HUDEP-2 (cell line): ENCODE results near the gene GGN.
"Not testable (repeated sequence)": the region's sequence is repeated elsewhere in the genome, so short reads cannot be mapped to it uniquely, and the experiment has no call there.

Source experiments
- DNase-seq, 76 experiments: peaks; one replicate each; lab custom pipeline; 2025; ENCODE audit not compliant: unreplicated experiment in 76 of 76; lab: John Stamatoyannopoulos, UW

The GGN gene, protein sequence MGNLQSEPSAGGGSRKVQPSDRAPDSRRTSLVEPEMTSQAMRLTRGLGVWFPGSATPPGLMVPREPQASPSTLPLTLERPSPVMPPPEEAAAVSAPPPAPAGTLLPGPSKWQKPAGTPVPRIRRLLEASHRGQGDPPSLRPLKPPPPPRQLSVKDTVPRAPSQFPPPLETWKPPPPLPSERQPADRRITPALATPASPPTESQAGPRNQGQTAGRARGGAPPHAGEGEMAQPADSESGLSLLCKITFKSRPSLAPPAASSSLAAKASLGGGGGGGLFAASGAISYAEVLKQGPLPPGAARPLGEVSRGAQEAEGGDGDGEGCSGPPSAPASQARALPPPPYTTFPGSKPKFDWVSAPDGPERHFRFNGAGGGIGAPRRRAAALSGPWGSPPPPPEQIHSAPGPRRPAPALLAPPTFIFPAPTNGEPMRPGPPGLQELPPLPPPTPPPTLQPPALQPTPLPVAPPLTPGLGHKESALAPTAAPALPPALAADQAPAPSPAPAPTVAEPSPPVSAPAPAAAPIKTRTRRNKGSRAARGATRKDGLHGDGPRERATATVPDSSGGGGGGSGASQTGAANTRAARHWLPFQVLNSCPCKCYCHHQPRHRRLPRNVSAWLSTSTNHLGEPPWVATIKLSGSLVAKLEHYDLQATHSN

DNA sequence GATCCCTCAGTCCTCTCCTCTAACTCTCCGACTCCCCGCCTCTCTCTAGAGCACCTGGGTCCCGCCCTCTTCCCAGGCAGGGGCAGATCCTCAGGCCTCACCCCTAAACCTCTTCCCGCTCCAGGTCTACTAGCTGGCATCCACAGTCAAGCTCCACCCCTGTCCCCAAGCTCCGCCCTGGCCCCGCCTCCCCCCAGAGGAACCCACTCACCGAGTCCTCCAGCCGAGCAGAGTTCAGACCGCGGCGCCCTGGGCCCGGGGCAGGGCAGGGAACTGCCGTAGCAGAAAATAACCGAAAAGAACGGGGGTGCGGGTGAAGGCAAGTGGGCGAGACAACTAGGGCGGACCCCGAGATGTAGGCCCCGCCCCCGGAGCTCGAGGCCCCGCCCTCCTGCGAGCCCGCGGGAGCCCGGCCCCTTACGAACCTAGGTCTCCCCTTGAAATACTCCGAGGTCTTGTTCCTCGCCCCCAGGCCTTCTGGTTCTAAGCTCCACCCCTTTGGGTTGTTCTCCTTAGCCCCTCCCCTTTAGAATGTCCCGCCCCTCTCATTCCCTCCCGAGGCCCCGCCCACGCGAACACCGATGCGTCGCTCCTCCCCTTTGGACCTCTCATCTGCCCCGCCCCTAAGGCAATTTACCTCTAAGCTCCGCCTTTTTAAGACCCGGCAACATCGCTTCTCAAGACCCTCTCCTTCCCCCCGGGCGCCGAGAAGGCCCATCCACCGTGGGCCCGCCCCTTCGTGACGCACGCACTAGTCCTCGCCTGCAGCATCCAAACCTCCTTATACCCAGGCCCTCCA is at the start of gene GGN:
Gene GGN (minus strand): TSS at position 485 of the 799 bp plus-strand sequence. CDS start 773 bp downstream, outside the sequence.
- peak in 71 of 76 experiments; percentile 36 to 96 (median 74) for DNase-seq

DNA sequence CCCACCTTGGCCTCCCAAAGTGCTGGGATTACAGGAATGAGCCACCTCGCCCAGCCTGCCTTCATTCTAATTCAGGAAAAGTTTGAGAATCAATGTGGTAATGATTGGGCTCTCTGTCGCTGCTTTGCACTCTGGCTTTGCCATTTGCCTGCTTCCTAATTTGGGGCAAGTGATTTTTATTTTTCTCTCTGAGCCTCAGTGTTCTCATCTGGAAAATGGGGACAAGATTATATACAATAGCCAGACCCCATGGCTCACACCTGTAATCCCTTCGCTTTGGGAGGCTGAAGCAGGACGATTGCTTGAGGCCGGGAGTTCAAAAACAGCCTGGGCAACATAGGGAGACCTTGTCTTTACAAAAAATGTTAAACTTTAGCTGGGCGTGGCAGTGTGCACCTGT is 49.5 kb upstream of the GGN start:
- DNase-seq, result no peak

DNA sequence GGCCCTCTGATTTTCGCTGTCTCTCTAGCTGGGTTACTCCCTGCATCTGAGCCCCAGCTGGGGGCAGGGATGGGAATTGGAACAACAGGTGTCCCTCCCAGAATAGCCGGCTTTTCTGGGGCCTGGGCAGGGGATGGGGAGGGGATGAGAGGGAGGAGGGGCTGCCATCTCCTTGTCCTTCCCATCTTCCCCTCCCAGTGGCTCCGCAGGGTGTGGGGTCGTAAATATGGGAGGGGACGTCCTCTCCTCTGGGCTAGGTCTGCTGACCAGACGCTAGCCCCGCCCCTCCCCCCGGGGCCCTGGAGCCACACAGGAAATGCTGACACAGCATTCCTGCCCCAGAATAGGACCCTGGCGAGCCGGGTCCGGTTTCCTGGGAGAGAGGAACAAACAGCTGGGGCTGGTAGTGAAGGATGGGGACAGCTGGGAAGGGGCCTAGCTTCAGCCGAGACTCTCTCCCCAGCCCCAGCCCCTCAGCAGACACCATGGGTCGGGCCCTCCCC is 46.8 kb upstream of the GGN start:
- DNase-seq, result no peak

DNA sequence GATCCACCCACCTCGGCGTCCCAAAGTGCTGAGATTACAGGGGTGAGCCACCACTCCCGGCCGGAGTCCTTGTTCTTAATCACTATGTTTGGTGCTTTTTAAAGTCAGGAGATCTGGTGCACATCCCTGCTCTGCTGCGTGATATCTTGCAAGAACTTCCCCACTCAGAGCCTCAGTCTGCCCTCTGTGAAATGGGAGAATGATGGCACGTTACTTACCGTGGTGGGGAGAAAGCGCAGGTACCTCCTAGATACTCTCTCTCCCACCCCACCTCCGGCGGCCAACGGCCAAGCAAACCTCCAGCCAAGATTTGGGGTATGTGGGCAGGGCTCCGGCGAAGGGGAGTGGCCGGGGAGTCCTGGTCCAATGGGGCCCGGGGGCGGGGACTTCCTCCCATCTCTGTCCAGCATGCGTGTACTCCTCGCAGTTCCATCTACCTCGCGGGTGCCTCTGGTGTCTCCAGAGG is 45.5 kb upstream of the GGN start, which contains the start of gene RYR1:
Gene RYR1 (plus strand): TSS at position 424 of the 466 bp plus-strand sequence. CDS start 139 bp downstream, outside the sequence.
- peak in 43 of 76 experiments; percentile 17 to 68 (median 42) for DNase-seq

DNA sequence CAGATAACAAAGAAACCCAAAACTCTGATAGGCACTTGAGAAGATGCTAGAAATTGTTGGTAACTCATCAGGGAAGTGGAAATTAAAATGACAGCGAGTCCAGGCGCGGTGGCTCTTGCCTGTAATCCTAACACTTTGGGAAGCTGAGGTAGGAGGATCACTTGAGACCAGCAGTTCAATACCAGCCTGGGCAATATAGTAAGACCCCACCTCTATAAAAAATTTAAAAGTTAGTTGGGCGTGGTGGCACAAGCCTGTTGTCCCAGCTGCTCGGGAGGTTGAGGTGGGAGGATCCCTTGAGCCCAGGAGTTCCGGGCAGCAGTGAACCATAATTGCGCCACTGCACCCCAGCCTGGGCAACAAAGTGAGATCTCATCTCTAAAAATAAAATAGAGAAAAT is 43.1 kb upstream of the GGN start:
- DNase-seq, result no peak

DNA sequence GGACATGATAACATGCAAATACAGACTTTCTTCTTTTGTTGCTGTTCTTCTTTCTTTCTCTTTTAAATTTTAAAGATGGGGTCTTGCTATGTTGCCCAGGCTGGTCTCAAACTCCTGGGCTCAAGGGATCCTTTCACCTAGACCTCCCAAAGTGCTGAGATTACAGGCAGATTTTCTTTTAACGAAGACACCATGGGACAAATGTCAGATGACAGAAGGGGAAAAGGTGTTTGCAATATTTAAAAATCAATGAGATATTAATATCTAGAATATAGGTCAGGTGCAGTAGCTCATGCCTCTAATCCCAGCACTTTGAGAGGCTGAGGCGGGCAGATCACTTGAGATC is 42.0 kb upstream of the GGN start:
- no peak for DNase-seq

DNA sequence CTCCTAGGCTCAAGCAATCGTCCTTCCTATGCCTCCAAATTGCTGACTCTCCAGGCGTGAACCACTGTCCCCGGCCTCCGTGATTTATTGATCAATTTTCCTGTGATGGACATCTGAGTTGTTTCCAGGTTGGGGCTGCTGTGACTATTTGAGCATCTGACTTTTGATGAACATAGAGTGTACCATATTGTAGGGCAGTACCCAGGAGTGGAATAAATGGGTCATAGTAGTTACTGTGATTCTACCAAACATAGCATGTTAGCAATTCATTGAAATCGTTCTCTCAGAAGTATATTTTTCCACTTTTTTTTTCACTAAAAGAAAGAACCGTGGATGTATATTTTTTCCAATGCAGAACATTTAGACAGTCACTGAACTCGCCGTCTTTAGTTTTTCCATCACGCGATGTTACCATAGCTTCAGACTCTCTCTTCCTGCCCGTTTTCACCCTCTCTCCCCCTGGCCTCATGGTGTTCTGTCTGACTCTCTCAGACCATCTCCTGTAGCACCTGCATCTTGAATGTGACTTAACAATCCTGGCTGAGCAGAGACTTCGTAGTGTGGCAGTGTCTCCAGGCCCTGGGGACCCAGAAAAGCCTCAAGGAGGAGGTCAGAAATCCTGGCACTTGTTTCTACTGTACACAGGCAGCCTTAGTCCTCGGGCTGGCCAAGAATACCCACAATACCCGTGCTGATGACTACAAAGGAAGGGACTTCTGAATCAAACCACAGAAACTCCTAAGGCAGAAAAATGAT is 41.4 kb upstream of the GGN start:
- DNase-seq, result no peak

DNA sequence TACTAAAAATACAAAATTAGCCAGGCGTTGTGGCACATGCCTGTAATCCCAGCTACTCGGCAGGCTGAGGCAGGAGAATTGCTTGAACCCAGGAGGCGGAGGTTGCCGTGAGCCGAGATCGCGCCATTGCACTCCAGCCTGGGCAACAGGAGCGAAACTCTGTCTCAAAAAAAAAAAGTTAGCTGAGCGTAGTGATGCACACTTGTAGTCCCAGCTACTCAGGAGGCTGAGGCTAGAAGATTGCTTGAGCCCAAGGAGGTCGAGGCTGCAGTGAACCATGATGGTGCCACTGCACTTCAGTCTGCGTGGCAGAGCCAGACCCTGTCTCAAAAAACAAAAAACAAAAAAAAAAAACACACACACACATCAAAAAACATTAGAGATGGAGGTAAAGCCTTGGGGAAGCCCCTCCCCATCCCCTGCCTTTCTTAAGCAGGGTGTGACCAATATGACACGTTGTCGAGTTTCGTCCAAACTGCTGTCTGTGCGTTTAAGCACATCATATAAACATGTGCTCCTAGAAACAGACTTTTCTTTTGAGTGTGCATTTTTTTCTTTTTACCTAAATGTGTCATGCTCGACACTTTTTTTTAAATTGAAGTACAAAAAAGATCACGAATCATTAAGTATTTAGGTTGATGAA is 39.3 kb upstream of the GGN start:
- DNase-seq, result not testable (repeated sequence)

DNA sequence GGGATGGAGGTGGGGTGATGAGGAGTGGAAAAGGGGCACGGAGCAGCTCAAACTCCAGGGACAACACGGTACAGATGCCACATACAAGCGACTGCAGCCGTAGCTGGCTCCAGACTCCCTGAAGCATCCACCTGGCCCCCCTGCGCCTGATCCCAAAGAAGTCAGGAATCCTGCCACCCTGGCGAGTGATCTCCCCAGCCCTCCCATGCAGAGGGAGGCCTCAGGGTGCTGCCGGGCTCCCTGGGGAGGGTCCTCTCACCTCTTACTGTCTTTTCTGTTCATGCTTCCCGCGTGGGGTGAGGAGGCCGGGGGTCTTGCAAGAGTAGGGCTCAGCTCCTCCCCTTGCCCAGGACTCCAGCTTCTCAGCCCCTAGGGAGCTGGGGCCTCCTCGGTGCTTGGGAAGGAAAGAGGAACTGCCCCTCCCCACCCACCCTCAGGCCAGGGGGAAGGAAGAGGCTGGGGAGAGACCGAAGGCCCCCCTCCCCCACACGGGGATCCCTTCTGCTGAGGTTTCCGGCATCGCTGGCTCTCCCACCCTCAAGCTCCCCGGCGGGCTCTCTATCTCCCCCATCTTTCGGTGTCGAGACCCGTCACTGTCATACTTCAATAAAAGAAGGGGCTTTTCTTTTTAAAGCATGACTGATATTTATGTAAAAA is 38.1 kb upstream of the GGN start, which contains the start of gene RASGRP4:
Gene RASGRP4 (minus strand): TSS at position 410 of the 657 bp plus-strand sequence. CDS start 128 bp downstream, at position 282.
- no peak for DNase-seq

DNA sequence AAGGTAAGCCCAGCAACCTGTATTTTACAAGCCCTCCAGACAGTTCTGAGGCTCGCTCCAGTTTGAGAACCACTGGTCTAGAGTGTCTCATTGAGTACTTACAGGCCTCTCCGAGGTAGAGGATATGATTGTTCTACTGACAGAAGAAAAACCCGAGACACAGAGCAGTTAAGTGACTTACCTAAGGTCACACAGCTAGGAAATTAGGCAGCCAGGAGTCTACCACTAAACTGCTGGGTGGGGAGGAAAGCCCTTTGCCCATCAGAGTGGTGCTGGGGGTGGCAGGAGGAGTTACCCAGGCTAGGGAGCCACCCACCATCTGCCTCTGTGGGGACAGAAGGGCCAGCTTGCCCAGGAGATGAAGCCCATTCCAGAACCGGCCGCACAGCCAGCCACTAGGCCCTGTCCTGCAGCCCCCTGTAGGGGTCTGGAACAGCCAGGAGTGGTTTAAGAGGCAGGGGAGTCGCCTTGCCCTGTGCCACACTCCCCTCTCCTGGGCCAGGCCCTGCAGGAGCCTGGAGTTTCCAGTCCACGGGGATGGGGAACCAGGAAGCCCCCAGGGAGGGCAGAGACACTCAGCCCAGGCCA is 37.5 kb upstream of the GGN start:
- DNase-seq, result no peak

DNA sequence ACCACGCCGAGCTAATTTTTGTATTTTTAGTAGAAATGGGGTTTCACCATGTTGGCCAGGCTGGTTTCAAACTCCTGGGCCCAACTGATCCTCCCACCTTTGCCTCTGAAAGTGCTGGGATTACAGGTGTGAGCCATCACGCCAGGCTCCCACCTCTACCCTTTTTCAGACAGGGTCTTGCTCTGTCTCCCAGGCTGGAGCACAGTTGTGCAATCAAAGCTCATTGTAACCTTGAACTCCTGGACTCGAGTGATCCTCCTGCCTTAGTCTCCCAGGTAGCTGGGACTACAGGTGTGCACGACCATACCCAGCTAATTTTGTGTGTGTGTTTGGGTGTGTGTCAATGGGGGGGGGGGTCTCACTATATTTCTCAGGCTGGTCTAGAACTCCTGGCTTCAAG is 36.4 kb upstream of the GGN start:
- no peak for DNase-seq

DNA sequence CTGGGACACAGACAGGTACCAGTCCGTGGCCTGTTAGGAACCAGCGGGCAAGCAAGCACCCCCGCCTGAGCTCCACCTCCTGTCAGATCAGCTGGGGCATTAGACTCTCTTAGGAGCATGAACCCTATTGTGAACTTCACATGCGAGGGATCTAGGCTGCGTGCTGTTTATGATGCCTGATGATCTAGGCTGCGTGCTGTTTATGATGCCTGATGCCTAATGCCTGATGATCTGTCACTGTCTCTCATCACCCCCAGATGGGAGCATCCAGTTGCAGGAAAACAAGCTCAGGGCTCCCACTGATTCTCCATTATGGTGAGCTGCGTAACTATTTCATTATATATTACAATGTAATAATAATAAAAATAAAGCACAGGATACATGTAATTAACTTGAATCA is 34.6 kb upstream of the GGN start:
- DNase-seq, result no peak

DNA sequence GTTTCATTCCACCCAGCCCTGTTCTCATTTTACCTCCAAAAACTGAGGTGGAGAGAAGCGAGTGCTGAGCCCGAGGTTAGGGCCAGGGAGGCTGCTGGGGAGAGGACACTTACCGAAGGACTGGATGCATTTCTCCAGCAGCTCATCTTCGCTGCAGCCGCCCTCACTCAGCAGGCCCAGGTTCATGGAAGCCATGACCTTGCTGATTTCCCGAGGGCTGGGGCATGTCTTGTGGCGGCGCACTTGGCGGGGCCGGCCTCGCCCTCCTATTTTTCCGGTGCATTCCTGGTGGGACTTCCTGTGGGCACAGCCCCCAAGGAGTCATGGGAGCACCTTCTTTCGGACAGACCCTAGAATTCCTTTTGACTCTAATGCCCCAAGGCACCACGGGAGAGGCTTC is 34.0 kb upstream of the GGN start:
- DNase-seq, result no peak

DNA sequence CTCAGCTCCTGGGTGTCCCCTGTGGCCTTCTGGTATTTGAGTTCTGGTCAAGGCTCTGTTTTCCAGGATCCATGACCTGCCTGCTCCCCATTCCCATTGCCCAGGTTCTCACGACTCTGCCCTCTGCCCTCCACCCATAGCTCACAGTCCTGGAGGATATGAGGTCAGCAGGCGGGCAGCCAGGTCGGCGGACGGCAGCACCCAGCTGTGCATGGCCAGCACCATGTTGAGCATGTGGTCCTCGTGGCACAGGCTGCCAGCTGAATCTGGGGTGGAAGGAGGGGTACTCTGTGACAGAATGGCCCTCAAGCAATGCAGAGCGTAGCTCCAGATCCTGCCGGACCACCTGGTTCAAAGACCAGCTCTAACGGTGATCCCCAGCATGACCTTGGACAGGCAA is 33.1 kb upstream of the GGN start:
- no peak for DNase-seq

DNA sequence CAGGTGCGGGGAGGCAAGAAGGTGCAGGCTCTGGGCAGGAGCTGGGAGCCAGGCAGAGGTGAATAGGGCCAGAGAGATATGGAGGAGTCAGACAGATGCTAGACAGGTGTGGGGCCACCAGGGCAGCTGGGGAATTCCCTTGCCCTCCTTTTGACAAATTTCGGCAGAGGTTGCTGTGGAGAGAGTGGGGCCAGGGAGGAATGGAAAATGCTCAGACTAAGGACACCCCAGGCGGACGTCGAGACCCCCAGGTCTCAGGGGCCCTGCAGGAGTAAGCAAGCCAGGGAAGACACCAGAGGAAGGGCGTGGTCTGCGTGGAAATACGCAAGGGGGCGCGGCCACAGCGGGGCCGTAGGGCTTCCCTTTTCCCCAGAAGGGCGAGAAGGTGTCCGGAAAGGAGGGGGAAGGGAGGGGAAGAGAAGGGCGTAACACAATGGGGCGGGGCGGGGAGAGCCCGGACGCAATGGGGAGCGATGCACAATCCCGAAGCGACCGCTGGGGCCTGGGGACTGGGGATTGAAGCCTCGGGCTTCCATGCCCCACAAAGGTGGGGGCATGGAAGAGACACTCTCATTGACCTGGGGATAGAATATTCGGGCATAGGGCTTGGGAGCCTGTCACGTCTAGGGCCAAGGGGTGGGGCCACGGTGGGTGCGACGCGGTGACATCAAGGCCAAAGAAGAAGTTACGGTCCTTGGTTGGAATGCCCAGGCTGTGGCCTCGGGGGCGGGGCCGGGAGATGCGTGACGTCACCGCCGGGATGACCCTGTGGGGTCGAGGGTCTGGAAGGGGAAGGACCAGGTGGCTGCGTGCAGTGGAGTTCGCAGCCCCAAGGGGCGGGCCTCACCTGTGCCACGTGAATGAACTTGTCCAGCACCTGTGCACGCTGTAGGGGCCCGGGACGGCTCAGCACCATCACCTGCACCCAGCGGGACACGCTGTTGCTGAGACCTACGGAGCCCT is 30.0 kb upstream of the GGN start:
- DNase-seq, result peak in 53 of 76 experiments; percentile 7 to 65 (median 41)

DNA sequence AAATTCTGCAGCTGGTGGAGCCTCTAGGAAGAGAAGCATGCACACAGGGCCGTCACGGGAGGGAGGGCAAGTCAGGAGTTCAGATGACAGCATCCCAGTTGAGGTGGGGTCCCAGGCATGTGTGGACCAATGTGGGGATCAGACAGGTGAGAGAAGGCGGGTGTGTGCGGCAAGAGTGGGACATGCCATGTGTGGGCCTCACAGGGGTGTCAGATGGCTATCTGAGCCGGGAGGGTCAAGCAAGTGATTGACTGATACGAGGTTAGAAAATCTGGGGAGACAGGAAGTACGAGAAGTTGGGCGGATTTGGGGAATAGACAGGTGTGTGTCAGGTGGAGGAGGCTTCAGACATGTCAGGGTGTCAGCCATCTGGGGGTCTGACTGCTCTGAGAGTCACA is 29.3 kb upstream of the GGN start:
- no peak for DNase-seq

DNA sequence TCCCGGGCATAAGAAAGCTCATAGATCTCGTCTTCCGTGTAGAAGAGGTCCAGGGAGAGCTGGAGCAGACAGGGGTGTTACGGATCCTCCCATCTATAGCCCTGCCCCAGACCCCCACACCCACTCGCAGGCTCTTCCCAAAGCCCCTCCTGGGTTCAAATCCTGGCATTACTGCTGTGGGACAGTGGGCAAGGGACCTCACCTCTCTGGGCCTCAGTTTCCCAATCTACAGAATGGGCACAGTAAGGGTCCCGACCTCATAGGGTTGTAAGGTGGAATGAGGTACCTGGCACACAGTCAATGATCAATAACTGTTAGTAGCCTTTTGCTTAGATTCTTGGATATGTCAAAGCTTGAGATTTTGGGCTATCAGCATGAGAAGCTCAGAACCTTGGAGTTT is 25.6 kb upstream of the GGN start:
- no peak for DNase-seq

DNA sequence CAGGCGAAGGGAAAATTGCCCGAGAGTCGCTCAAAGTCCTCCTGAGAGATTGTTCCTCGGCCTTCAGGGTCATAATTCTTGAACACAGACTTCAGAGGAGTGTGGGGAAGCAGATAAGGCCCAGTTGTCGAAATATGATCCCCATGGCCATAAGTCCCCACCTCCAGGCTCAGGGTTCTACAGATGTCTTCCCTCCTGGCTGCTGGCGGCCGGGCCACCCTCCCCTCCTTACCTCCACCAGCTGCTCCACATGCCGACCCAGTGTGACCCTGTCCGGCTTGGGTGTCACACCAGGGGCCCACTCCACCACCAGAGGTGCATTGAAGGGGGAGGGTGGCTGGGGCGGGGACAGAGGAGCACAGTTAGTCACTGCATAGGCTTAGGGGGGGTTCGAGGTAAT is 25.1 kb upstream of the GGN start:
- no peak for DNase-seq
